H1 (cell line): ENCODE results near the gene ADD1. TPM values are rescaled to one million over a fixed set of nuclear protein-coding genes. Genes with fewer than 3 reads are reported as not detected.

Experiments
- BACH1 ChIP-seq: IDR thresholded peaks from 2 replicates; pipeline ENCODE4 v1.6.1; 2012; ENCODE audit warnings: low read length, improper control_type of control experiment
- BRCA1 ChIP-seq: IDR thresholded peaks from 2 replicates; pipeline ENCODE4 v1.6.1; 2012; ENCODE audit warnings: low read depth, low read length, improper control_type of control experiment
- CHD7 ChIP-seq: fragments of 300-600 bp; sonication (generic); IDR thresholded peaks from 2 replicates; pipeline ENCODE4 v1.7.1; 2012; ENCODE audit warnings: low read length, moderate library complexity, mild to moderate bottlenecking, inconsistent platforms; ENCODE audit not compliant: insufficient replicate concordance
- CTBP2 ChIP-seq: IDR thresholded peaks from 2 replicates; pipeline ENCODE4 v1.7.0; 2011; ENCODE audit warnings: borderline replicate concordance, mild to moderate bottlenecking, moderate library complexity, mixed read lengths, low read length; ENCODE audit not compliant: insufficient read depth, insufficient read length
- HDAC6 ChIP-seq: IDR thresholded peaks from one replicate; pipeline ENCODE4 v1.7.1; 2012; ENCODE audit warnings: low read depth, mild to moderate bottlenecking, inconsistent platforms, low read length, moderate library complexity
- KDM1A ChIP-seq: fragments of 200-600, 300-600 bp; sonication (generic); IDR thresholded peaks from 2 replicates; pipeline ENCODE4 v1.7.1; 2016; ENCODE audit warnings: mild to moderate bottlenecking, low read length, borderline replicate concordance
- MAFK ChIP-seq: IDR thresholded peaks from 2 replicates; pipeline ENCODE4 v1.6.1; 2012; ENCODE audit warnings: low read depth, mild to moderate bottlenecking, improper control_type of control experiment, low read length
- POLR2A ChIP-seq, 2 experiments: IDR thresholded peaks; 1 replicate in 1 of 2; 2 replicates in 1 of 2; pipeline ENCODE4 v1.6.1; 2011; ENCODE audit warnings: low read depth in 2 of 2, low read length in 2 of 2, mild to moderate bottlenecking in 2 of 2; ENCODE audit errors: control extremely low read depth in 1 of 2
- SIX5 ChIP-seq: IDR thresholded peaks from 2 replicates; pipeline ENCODE4 v1.6.1; 2011; ENCODE audit warnings: mild to moderate bottlenecking, low read depth, low read length
- TBP ChIP-seq: IDR thresholded peaks from 2 replicates; pipeline ENCODE4 v1.6.1; 2011; ENCODE audit warnings: low read depth, low read length, improper control_type of control experiment
- polyA plus RNA-seq, 7 experiments: library from polyadenylated mRNA; depleted of rRNA in 3 of 7; stranded (reverse) in 5 of 7; unstranded in 2 of 7; fragments of >200 nt in 5 of 7; fragments of 200-250 nt in 2 of 7; gene quantifications; 1 replicate in 5 of 7; 2 replicates in 1 of 7; 4 replicates in 1 of 7; pipeline versions ENCODE4 v1.2.1 to v1.2.3, GENCODE V29; 2011 to 2013; ENCODE audit warnings: missing spikeins in 2 of 7, mixed read lengths in 2 of 7
- total RNA-seq: library from RNA; stranded (reverse); fragmentation: NEBNext Ultra II Directional; extraction: Animal tissue kit (Norgen Biotek cat#: 25700); gene quantifications from 2 replicates; pipeline ENCODE4 v1.2.1, GENCODE V29; 2021
- TF ChIP-seq, protein P1 (sequence below): IDR thresholded peaks from 2 replicates; pipeline ENCODE4 v1.6.1; 2011; ENCODE audit warnings: low read length, improper control_type of control experiment

ADD1 gene
- total and polyA plus RNA-seq, 2 of the 8 experiments (the other 6 are each of a cell fraction or from before 2014, with no cell fraction given) = 113 to 143 TPM

- TF ChIP-seq CHD7 (no peak), HDAC6 (no peak), BACH1 (no peak), KDM1A (no peak), CTBP2 (no peak), MAFK (no peak), TBP (no peak), POLR2A (IDR thresholded peaks at IDR 0.05; ENCODE audit: control extremely low read depth in 1 of 2, low read depth in 2 of 2, low read length in 2 of 2) (no peak), SIX5 (no peak), BRCA1 (no peak)
- TF ChIP-seq, protein P1, sequence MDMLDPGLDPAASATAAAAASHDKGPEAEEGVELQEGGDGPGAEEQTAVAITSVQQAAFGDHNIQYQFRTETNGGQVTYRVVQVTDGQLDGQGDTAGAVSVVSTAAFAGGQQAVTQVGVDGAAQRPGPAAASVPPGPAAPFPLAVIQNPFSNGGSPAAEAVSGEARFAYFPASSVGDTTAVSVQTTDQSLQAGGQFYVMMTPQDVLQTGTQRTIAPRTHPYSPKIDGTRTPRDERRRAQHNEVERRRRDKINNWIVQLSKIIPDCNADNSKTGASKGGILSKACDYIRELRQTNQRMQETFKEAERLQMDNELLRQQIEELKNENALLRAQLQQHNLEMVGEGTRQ = no peak
Observed at GRCh38 chr4:2829321-2829932, 14.2 kb upstream of the ADD1 start (continued).
